ENCODE measurements around the gene SURF4. TPM values are rescaled to one million over a fixed set of nuclear protein-coding genes. Genes with fewer than 3 reads are reported as not detected.
"Not testable (repeated sequence)": the region's sequence is repeated elsewhere in the genome, so short reads cannot be mapped to it uniquely, and the experiment has no call there.

SURF4 gene
- total RNA-seq, 2 donors from 2014 or later, result 178 to 187 TPM

DNA sequence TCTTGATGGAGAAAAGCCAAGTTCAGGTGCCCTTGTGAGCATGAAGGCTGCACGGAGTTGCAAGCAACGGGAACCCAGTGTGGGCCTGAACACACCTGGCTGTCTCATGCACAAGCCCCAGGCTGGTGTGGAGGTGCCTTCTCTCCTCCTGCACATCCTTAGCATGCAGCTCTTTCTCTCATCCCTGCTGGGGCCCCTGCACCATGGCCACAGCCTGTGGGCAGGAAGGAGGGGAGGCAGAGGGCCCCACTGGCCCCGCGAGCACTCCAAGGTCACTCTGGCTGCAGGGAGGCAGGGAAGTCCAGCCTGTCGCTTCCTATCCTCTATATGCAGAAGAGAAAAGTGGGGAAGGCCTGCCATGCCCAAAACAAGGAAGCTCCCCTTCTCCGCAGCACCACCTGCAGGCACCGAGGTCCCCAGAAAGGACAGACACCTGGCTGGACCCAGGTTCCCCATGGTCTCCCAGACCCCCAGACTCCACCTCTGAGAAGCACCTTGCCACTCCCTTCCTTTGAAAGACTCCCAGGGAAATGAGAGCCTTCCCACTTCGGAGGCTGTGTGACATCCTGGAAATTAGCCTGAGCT lies 18.9 kb upstream of the SURF4 start:
- Histone ChIP-seq H3K9me3 (ENCODE audit: control insufficient read depth, low read length) (no peaks in the 10 kb centered on the region), H3K27me3 (ENCODE audit: control insufficient read depth, insufficient read depth, low read length, poor library complexity, severe bottlenecking) (no peaks in the 10 kb centered on the region), H3K27ac (ENCODE audit: low read depth, low read length) (no peak overlapping the region), H3K36me3 (ENCODE audit: control insufficient read depth, insufficient read depth, low read length) (no peaks in the 10 kb centered on the region), H3K9ac (ENCODE audit: extremely low read depth, low read length, poor library complexity, severe bottlenecking) (no peak overlapping the region), H3K4me3 (ENCODE audit: low read length) (no peak overlapping the region), H3K4me1 (ENCODE audit: control insufficient read depth, insufficient read depth, low read length) (no peaks in the 10 kb centered on the region)
- TF ChIP-seq, protein P1, sequence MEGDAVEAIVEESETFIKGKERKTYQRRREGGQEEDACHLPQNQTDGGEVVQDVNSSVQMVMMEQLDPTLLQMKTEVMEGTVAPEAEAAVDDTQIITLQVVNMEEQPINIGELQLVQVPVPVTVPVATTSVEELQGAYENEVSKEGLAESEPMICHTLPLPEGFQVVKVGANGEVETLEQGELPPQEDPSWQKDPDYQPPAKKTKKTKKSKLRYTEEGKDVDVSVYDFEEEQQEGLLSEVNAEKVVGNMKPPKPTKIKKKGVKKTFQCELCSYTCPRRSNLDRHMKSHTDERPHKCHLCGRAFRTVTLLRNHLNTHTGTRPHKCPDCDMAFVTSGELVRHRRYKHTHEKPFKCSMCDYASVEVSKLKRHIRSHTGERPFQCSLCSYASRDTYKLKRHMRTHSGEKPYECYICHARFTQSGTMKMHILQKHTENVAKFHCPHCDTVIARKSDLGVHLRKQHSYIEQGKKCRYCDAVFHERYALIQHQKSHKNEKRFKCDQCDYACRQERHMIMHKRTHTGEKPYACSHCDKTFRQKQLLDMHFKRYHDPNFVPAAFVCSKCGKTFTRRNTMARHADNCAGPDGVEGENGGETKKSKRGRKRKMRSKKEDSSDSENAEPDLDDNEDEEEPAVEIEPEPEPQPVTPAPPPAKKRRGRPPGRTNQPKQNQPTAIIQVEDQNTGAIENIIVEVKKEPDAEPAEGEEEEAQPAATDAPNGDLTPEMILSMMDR (conservative IDR thresholded peaks at IDR 0.05), result no peak
- Mint-ChIP-seq H3K4me3 (no peak overlapping the region), H3K27me3 (ENCODE audit: insufficient read depth) (peaks cover 21% of the 10 kb centered on the region), H3K27ac (no peak overlapping the region), H3K4me1 (no peaks in the 10 kb centered on the region), H3K9me3 (peaks cover 15% of the 10 kb centered on the region), H3K36me3 (ENCODE audit: low read depth) (no peaks in the 10 kb centered on the region)
- WGBS, 2 experiments (ENCODE audit: insufficient coverage in 1 of 2, insufficient read length in 1 of 2), result 60 to 74% methylated on average over 4 to 8 of the region's 8 CpGs
- no peak for DNase-seq

- no peak overlapping the region for H3K4me3 Mint-ChIP-seq
- no peak overlapping the region for H3K4me3 ChIP-seq (ENCODE audit: low read length)
- H3K4me1 ChIP-seq (ENCODE audit: control insufficient read depth, insufficient read depth, low read length), result no peaks in the 10 kb centered on the region
- H3K9ac ChIP-seq (ENCODE audit: extremely low read depth, low read length, poor library complexity, severe bottlenecking), result no peak overlapping the region
- H3K27me3 Mint-ChIP-seq (ENCODE audit: insufficient read depth), result peaks cover 25% of the 10 kb centered on the region
- H3K9me3 Mint-ChIP-seq, result peaks cover 17% of the 10 kb centered on the region
- no peaks in the 10 kb centered on the region for H3K36me3 Mint-ChIP-seq (ENCODE audit: low read depth)
- TF ChIP-seq, protein P1 (conservative IDR thresholded peaks at IDR 0.05), result no peak
- H3K27me3 ChIP-seq (ENCODE audit: control insufficient read depth, insufficient read depth, low read length, poor library complexity, severe bottlenecking), result no peaks in the 10 kb centered on the region
- H3K4me1 Mint-ChIP-seq, result no peaks in the 10 kb centered on the region
- no peak overlapping the region for H3K27ac ChIP-seq (ENCODE audit: low read depth, low read length)
- no peak for DNase-seq
- no peak overlapping the region for H3K27ac Mint-ChIP-seq
- 85 to 100% methylated on average over 3 of the region's 3 CpGs for WGBS, 2 experiments (ENCODE audit: insufficient coverage in 1 of 2, insufficient read length in 1 of 2)
- no peaks in the 10 kb centered on the region for H3K36me3 ChIP-seq (ENCODE audit: control insufficient read depth, insufficient read depth, low read length)
- no peaks in the 10 kb centered on the region for H3K9me3 ChIP-seq (ENCODE audit: control insufficient read depth, low read length)
These were observed 17.5 kb upstream of the SURF4 start for GRCh38 chr9:133393399-133393798.

DNA sequence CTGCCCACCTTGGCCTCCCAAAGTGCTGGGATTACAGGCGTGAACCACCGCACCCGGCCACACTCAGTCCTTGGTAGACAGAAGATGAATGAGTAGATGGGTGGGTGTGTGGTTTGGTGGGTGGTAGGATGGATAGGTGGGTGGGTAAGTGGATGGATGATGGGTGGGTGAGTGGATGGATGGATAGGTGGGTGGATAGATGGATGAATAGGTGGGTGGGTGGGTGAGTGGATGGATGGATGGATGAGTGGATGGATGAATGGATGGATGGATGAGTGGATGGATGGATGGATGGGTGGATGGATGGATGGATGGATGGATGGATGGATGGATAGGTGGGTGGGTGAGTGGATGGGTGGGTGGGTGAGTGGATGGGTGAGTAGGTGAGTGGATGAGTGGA lies 16.4 kb upstream of the SURF4 start:
- H3K4me1 Mint-ChIP-seq; H3K9me3 ChIP-seq (ENCODE audit: control insufficient read depth, low read length); H3K27me3 ChIP-seq (ENCODE audit: control insufficient read depth, insufficient read depth, low read length, poor library complexity, severe bottlenecking); H3K27ac Mint-ChIP-seq; H3K27ac ChIP-seq (ENCODE audit: low read depth, low read length); H3K4me1 ChIP-seq (ENCODE audit: control insufficient read depth, insufficient read depth, low read length); H3K4me3 Mint-ChIP-seq; DNase-seq; H3K36me3 ChIP-seq (ENCODE audit: control insufficient read depth, insufficient read depth, low read length); H3K9ac ChIP-seq (ENCODE audit: extremely low read depth, low read length, poor library complexity, severe bottlenecking); H3K36me3 Mint-ChIP-seq (ENCODE audit: low read depth); H3K4me3 ChIP-seq (ENCODE audit: low read length): not testable (repeated sequence)
- 74 to 91% methylated on average over 3 of the region's 3 CpGs for WGBS, 2 experiments (ENCODE audit: insufficient coverage in 1 of 2, insufficient read length in 1 of 2)
- Mint-ChIP-seq H3K27me3 (ENCODE audit: insufficient read depth) (peaks cover 25% of the 10 kb centered on the region), H3K9me3 (peaks cover 17% of the 10 kb centered on the region)

- H3K4me3 ChIP-seq (ENCODE audit: low read length); H3K9me3 ChIP-seq (ENCODE audit: control insufficient read depth, low read length); H3K36me3 ChIP-seq (ENCODE audit: control insufficient read depth, insufficient read depth, low read length); H3K27me3 ChIP-seq (ENCODE audit: control insufficient read depth, insufficient read depth, low read length, poor library complexity, severe bottlenecking); H3K27ac Mint-ChIP-seq; H3K4me1 Mint-ChIP-seq; H3K9ac ChIP-seq (ENCODE audit: extremely low read depth, low read length, poor library complexity, severe bottlenecking); DNase-seq; H3K4me1 ChIP-seq (ENCODE audit: control insufficient read depth, insufficient read depth, low read length); H3K27ac ChIP-seq (ENCODE audit: low read depth, low read length); H3K4me3 Mint-ChIP-seq; H3K36me3 Mint-ChIP-seq (ENCODE audit: low read depth): not testable (repeated sequence)
- Mint-ChIP-seq H3K9me3 (peaks cover 17% of the 10 kb centered on the region), H3K27me3 (ENCODE audit: insufficient read depth) (peaks cover 25% of the 10 kb centered on the region)
- 57% methylated on average over 2 of the region's 4 CpGs; no CpG with 5 or more reads in 1 of the 2 experiments for WGBS, 2 experiments (ENCODE audit: insufficient coverage in 1 of 2, insufficient read length in 1 of 2)
These were observed 15.6 kb upstream of the SURF4 start for GRCh38 chr9:133391449-133391848.

Measured in endodermal cell (in vitro differentiated cells).